Erythroblast (primary cell): ENCODE data around the gene RNF114.
"Not testable (repeated sequence)": the region's sequence is repeated elsewhere in the genome, so short reads cannot be mapped to it uniquely, and the experiment has no call there.

Source experiments
- DNase-seq, 2 experiments: peaks; one replicate each; lab custom pipeline; 2025; lab: John Stamatoyannopoulos, UW
- GATA1 ChIP-seq: IDR thresholded peaks from 2 replicates; pipeline ENCODE4 v1.6.1; 2011; ENCODE audit warnings: low read depth, mild to moderate bottlenecking, control low read depth, low read length, moderate library complexity
- POLR2A ChIP-seq: IDR thresholded peaks from 2 replicates; pipeline ENCODE4 v1.6.1; 2011; ENCODE audit warnings: mild to moderate bottlenecking, low read length

The RNF114 gene

GRCh38 chr20:49951151-49951550 lies 15.0 kb downstream of the RNF114 start:
- DNase-seq = no peak
- TF ChIP-seq POLR2A = no peak
- no peak for TF ChIP-seq GATA1

GRCh38 chr20:49955167-49955566 lies 19.0 kb downstream of the RNF114 start:
- no peak for DNase-seq
- TF ChIP-seq GATA1 (no peak), POLR2A (no peak)

GRCh38 chr20:49955830-49956396 lies 19.7 kb downstream of the RNF114 start:
- DNase-seq = not testable (repeated sequence)

- DNase-seq = no peak
- no peak for TF ChIP-seq POLR2A
- no peak for TF ChIP-seq GATA1
Observed at GRCh38 chr20:49956689-49957088, 20.5 kb downstream of the RNF114 start.

- DNase-seq = not testable (repeated sequence)
Observed at GRCh38 chr20:49957089-49957938, 21.1 kb downstream of the RNF114 start.

GRCh38 chr20:49961413-49961812 lies 25.2 kb downstream of the RNF114 start:
- no peak for DNase-seq
- no peak for TF ChIP-seq POLR2A
- TF ChIP-seq GATA1 = no peak

GRCh38 chr20:49964964-49965780 lies 29.0 kb downstream of the RNF114 start:
- DNase-seq = peak; percentile 62 to 74
- no peak for TF ChIP-seq GATA1
- no peak for TF ChIP-seq POLR2A

- no peak for DNase-seq
- no peak for TF ChIP-seq POLR2A
- TF ChIP-seq GATA1 = no peak
Observed at GRCh38 chr20:49965781-49966305, 29.6 kb downstream of the RNF114 start.

- no peak for TF ChIP-seq POLR2A
- TF ChIP-seq GATA1 = no peak
Observed at GRCh38 chr20:49966861-49967260, 30.7 kb downstream of the RNF114 start.

GRCh38 chr20:49969234-49969633 lies 33.0 kb downstream of the RNF114 start:
- TF ChIP-seq POLR2A = no peak
- TF ChIP-seq GATA1 = no peak

More at GRCh38 chr20:49966861-49967260, 30.7 kb downstream of the RNF114 start:
- no peak for DNase-seq

GRCh38 chr20:49969946-49970345 lies 33.7 kb downstream of the RNF114 start:
- TF ChIP-seq GATA1 = no peak
- no peak for TF ChIP-seq POLR2A
- no peak for DNase-seq

More at GRCh38 chr20:49969234-49969633, 33.0 kb downstream of the RNF114 start:
- DNase-seq = no peak

- TF ChIP-seq POLR2A (no peak), GATA1 (no peak)
- no peak for DNase-seq
Observed at GRCh38 chr20:49970498-49970897, 34.3 kb downstream of the RNF114 start.

GRCh38 chr20:49973981-49974380 lies 37.8 kb downstream of the RNF114 start:
- no peak for DNase-seq
- no peak for TF ChIP-seq GATA1
- no peak for TF ChIP-seq POLR2A

- TF ChIP-seq POLR2A (no peak), GATA1 (no peak)
Observed at GRCh38 chr20:49976542-49976941, 40.3 kb downstream of the RNF114 start.

GRCh38 chr20:49977740-49978139 lies 41.5 kb downstream of the RNF114 start:
- DNase-seq = not testable (repeated sequence)

More at GRCh38 chr20:49976542-49976941, 40.3 kb downstream of the RNF114 start:
- DNase-seq = no peak
